A673 (cell line): ENCODE results near the gene MTMR3. TPM values are rescaled to one million over a fixed set of nuclear protein-coding genes. Genes with fewer than 3 reads are reported as not detected.

ENCODE experiments used
- BruUV-seq: library from RNA; stranded (reverse); fragments of 400-500 nt; replicated peaks from 2 replicates; lab custom pipeline; 2021; lab: Mats Ljungman, UMichigan
- CTCF ChIA-PET: fragments of 300-600 bp; sonication (Branson Sonifier 250); formaldehyde crosslinking; loops from one replicate; lab custom pipeline; 2022; ENCODE audit warnings: antibody characterized with exemption; lab: Charles Lee
- POLR2A ChIA-PET: fragments of 300-600 bp; sonication (Branson Sonifier 250); formaldehyde crosslinking; loops from one replicate; lab custom pipeline; 2022; ENCODE audit warnings: antibody characterized with exemption; ENCODE audit not compliant: low non-redundant PET; lab: Charles Lee
- DNase-seq: peaks from one replicate; pipeline ENCODE4 v3.0.0-alpha.2; 2015; ENCODE audit warnings: low spot score
- H3K27ac ChIP-seq: fragments of 200-600 bp; sonication (generic); 2 replicates; pipeline ENCODE4 v1.5.1; 2016; ENCODE audit warnings: mixed run types, low read depth, mild to moderate bottlenecking, mixed read lengths, antibody characterized with exemption, low read length; ENCODE audit not compliant: poor library complexity, severe bottlenecking
- H3K27me3 ChIP-seq: fragments of 200-600 bp; sonication (generic); replicated peaks from 2 replicates; pipeline ENCODE4 v1.6.1; 2017; ENCODE audit warnings: mixed run types, low read depth, mild to moderate bottlenecking, mixed read lengths, antibody characterized with exemption, low read length; ENCODE audit not compliant: insufficient read depth, poor library complexity
- H3K36me3 ChIP-seq: fragments of 200-600 bp; sonication (generic); 2 replicates; pipeline ENCODE4 v1.6.1; 2016; ENCODE audit warnings: mixed run types, mild to moderate bottlenecking, mixed read lengths, antibody characterized with exemption, low read length; ENCODE audit not compliant: insufficient read depth, poor library complexity, severe bottlenecking
- H3K4me1 ChIP-seq: fragments of 200-600 bp; sonication (generic); 2 replicates; pipeline ENCODE4 v1.6.1; 2017; ENCODE audit warnings: mixed run types, mild to moderate bottlenecking, mixed read lengths, antibody characterized with exemption, low read length; ENCODE audit not compliant: insufficient read depth, poor library complexity, severe bottlenecking
- H3K4me3 ChIP-seq: fragments of 200-600 bp; sonication (generic); 2 replicates; pipeline ENCODE4 v1.5.1; 2016; ENCODE audit warnings: low read depth, mixed run types, mild to moderate bottlenecking, mixed read lengths, low read length; ENCODE audit not compliant: poor library complexity, severe bottlenecking
- H3K9me3 ChIP-seq: fragments of 200-600 bp; sonication (generic); 2 replicates; pipeline ENCODE4 v1.6.1; 2016; ENCODE audit warnings: mixed run types, low read depth, mild to moderate bottlenecking, mixed read lengths, antibody characterized with exemption, low read length; ENCODE audit not compliant: poor library complexity, severe bottlenecking
- CTCF ChIP-seq: fragments of 300-800, 200-600 bp; sonication (generic); conservative IDR thresholded peaks from 2 replicates; pipeline ENCODE4 v1.5.1; 2017; ENCODE audit warnings: low read depth, mild to moderate bottlenecking, antibody characterized with exemption, low read length, moderate library complexity, mixed read lengths
- EZH2 ChIP-seq: fragments of 200-600 bp; sonication (generic); IDR thresholded peaks from 2 replicates; pipeline ENCODE4 v1.6.1; 2017; ENCODE audit warnings: borderline replicate concordance, low read depth, mild to moderate bottlenecking, mixed read lengths, antibody characterized with exemption, low read length; ENCODE audit not compliant: poor library complexity, severe bottlenecking
- intact Hi-C: fragments of 100-400 bp; cut with micrococcal nuclease; formaldehyde crosslinking; loops from one replicate; pipeline ENCODE4 v1.10.0; 2022; ENCODE audit not compliant: unreplicated experiment
- total RNA-seq: library from RNA; stranded (reverse); gene quantifications from 2 replicates; pipeline ENCODE4 v1.2.3, GENCODE V29; 2021

MTMR3 gene
- total RNA-seq, 1 experiment from 2014 or later = 25.0 TPM

GRCh38 chr22:29872989-29873388, 10.0 kb upstream of the MTMR3 start:
- Histone ChIP-seq H3K9me3 (no peaks in the 10 kb centered on the region), H3K4me3 (no peak overlapping the region), H3K36me3 (no peaks in the 10 kb centered on the region), H3K4me1 (peaks cover 29% of the 10 kb centered on the region), H3K27ac (no peak overlapping the region), H3K27me3 (no peaks in the 10 kb centered on the region)
- POLR2A ChIA-PET = no interaction called here
- no TSS peak for BruUV-seq
- CTCF ChIA-PET = no interaction called here
- TF ChIP-seq CTCF (no peak), EZH2 (no peak)
- no peak for DNase-seq
- intact Hi-C loops = no loop called here

GRCh38 chr22:29873943-29874342, 9.0 kb upstream of the MTMR3 start:
- intact Hi-C loops = no loop called here
- Histone ChIP-seq H3K27me3 (no peaks in the 10 kb centered on the region), H3K9me3 (no peaks in the 10 kb centered on the region), H3K27ac (no peak overlapping the region), H3K36me3 (no peaks in the 10 kb centered on the region), H3K4me1 (peaks cover 30% of the 10 kb centered on the region), H3K4me3 (no peak overlapping the region)
- DNase-seq = no peak
- POLR2A ChIA-PET = no interaction called here
- TF ChIP-seq CTCF (no peak), EZH2 (no peak)
- CTCF ChIA-PET = no interaction called here
- no TSS peak for BruUV-seq

GRCh38 chr22:29877620-29878019, 5.4 kb upstream of the MTMR3 start:
- no peaks in the 10 kb centered on the region for H3K36me3 ChIP-seq
- no TSS peak for BruUV-seq
- CTCF ChIA-PET = no interaction called here

More at GRCh38 chr22:29877620-29878019, 5.4 kb upstream of the MTMR3 start:
- no peak for TF ChIP-seq EZH2
- no peak for TF ChIP-seq CTCF
- Histone ChIP-seq H3K4me1 (peaks cover 14% of the 10 kb centered on the region), H3K27ac (no peak overlapping the region), H3K27me3 (no peaks in the 10 kb centered on the region), H3K9me3 (no peaks in the 10 kb centered on the region), H3K4me3 (no peak overlapping the region)
- POLR2A ChIA-PET = no interaction called here
- DNase-seq = peak; percentile 67
- intact Hi-C loops = no loop called here
